ENCODE data around the gene RPL13A. TPM values are rescaled to one million over a fixed set of nuclear protein-coding genes. Genes with fewer than 3 reads are reported as not detected.

The RPL13A gene
- total and polyA plus RNA-seq, 2 of the 13 experiments (the other 11 are each of a cell fraction or from before 2014, with no cell fraction given), result 2,601 to 3,407 TPM

GRCh38 chr19:49453013-49453756, 34.2 kb upstream of the RPL13A start, which contains the start of gene ALDH16A1 (continued):
- no peak for TF ChIP-seq FIP1L1 (IDR thresholded peaks at IDR 0.05; ENCODE audit: borderline replicate concordance, insufficient read depth, low read depth, low read length)
- TF ChIP-seq ZNF18 (CRISPR knock-in tag; IDR thresholded peaks at IDR 0.05; ENCODE audit: insufficient replicate concordance), result no peak
- TF ChIP-seq ZNF672 (CRISPR knock-in tag; IDR thresholded peaks at IDR 0.05), result no peak
- no peak; the same call in 1 of the 2 replicates for TF ChIP-seq TFAP4 (IDR thresholded peaks at IDR 0.05; ENCODE audit: borderline replicate concordance, low read depth)
- TF ChIP-seq IRF2 (CRISPR knock-in tag; IDR thresholded peaks at IDR 0.05), result peak; percentile 58; the same call in 1 of the 2 replicates
- no peak for TF ChIP-seq MTF2 (CRISPR knock-in tag; IDR thresholded peaks at IDR 0.05; ENCODE audit: borderline replicate concordance)
- TF ChIP-seq NFIC (IDR thresholded peaks at IDR 0.05; ENCODE audit: low read length), result no peak
- no peak for TF ChIP-seq GLMP (CRISPR knock-in tag; IDR thresholded peaks at IDR 0.05; ENCODE audit: borderline replicate concordance)
- peak; percentile 45; the same call in 1 of the 2 replicates for TF ChIP-seq ZNF317 (CRISPR knock-in tag; IDR thresholded peaks at IDR 0.05)
- peak; percentile 21; the same call in 1 of the 2 replicates for TF ChIP-seq TOPORS (CRISPR knock-in tag; IDR thresholded peaks at IDR 0.05)
- TF ChIP-seq RBFOX2 (IDR thresholded peaks at IDR 0.05; ENCODE audit: low read depth, low read length), result peak; percentile 98
- TF ChIP-seq E2F5 (CRISPR knock-in tag; conservative IDR thresholded peaks at IDR 0.05), result peak; percentile 95
- no peak for TF ChIP-seq ZNF83 (CRISPR knock-in tag; IDR thresholded peaks at IDR 0.05; ENCODE audit: borderline replicate concordance)
- no peak for TF ChIP-seq SMYD3 (CRISPR knock-in tag; IDR thresholded peaks at IDR 0.05)
- TF ChIP-seq BRF2 (CRISPR knock-in tag; IDR thresholded peaks at IDR 0.05), result peak; percentile 72; the same call in 1 of the 2 replicates
- TF ChIP-seq GPN1 (CRISPR knock-in tag; IDR thresholded peaks at IDR 0.05; ENCODE audit: borderline replicate concordance), result no peak
- no peak for TF ChIP-seq ATF6 (CRISPR knock-in tag; conservative IDR thresholded peaks at IDR 0.05)
- TF ChIP-seq FOXK1 (CRISPR knock-in tag; IDR thresholded peaks at IDR 0.05; ENCODE audit: borderline replicate concordance, low read depth), result peak; percentile 29
- peak; percentile 67 for TF ChIP-seq MYC (CRISPR knock-in tag; IDR thresholded peaks at IDR 0.05; ENCODE audit: borderline replicate concordance)
- peak; percentile 21; the same call in 1 of the 2 replicates for TF ChIP-seq REPIN1 (CRISPR knock-in tag; IDR thresholded peaks at IDR 0.05; ENCODE audit: borderline replicate concordance, low read depth)
- TF ChIP-seq ZIK1 (CRISPR knock-in tag; IDR thresholded peaks at IDR 0.05; ENCODE audit: borderline replicate concordance, low read depth), result peak; percentile 53; the same call in 1 of the 2 replicates

Measured in HepG2 (cell line).